HL-60 (cell line): ENCODE results near the gene TANGO6.

Experiments used
- CTCF ChIP-seq: IDR thresholded peaks from one replicate; pipeline ENCODE4 v1.5.1; 2011; ENCODE audit warnings: low read length, control low read depth, inconsistent platforms; ENCODE audit not compliant: insufficient read depth
- GABPA ChIP-seq: IDR thresholded peaks from 2 replicates; pipeline ENCODE4 v1.6.1; 2012; ENCODE audit warnings: low read depth

DNA sequence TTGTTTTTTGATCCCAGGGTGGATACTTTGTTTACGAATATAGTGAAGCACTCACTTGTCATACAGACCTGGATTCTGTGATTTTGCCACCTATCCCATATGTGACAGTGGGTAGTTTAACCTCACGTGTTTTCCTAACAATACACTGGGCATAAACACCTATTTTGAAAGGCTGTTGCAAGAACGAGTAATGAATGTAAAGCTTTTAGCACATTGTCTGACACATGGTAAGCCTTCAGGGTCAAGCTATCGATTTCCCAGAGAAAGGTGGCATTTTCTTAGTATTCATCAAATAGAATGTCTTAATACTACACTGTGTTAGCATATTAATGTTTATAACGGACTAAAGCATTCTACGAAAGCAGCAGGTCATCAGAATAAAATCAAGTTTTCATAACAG, 287.1 kb downstream of the TANGO6 start:
- no peak for TF ChIP-seq CTCF
- TF ChIP-seq GABPA: no peak
